UCSD-AML1 (cell line): ENCODE results near the gene STAG1.
"Not testable (repeated sequence)": the region's sequence is repeated elsewhere in the genome, so short reads cannot be mapped to it uniquely, and the experiment has no call there.

ENCODE experiments used
- DNase-seq: peaks from one replicate; lab custom pipeline; 2025; ENCODE audit not compliant: unreplicated experiment; lab: John Stamatoyannopoulos, UW

Gene STAG1

GRCh38 chr3:136708333-136708985, 43.7 kb downstream of the STAG1 start:
- DNase-seq, result no peak

- no peak for DNase-seq
Observed at GRCh38 chr3:136703429-136703828, 48.7 kb downstream of the STAG1 start.

GRCh38 chr3:136699271-136699828, 52.8 kb downstream of the STAG1 start:
- no peak for DNase-seq

- DNase-seq, result no peak
Observed at GRCh38 chr3:136698361-136698760, 53.8 kb downstream of the STAG1 start.

GRCh38 chr3:136696797-136697196, 55.4 kb downstream of the STAG1 start:
- no peak for DNase-seq

GRCh38 chr3:136694321-136694720, 57.9 kb downstream of the STAG1 start:
- no peak for DNase-seq

- no peak for DNase-seq
Observed at GRCh38 chr3:136690599-136690998, 61.6 kb downstream of the STAG1 start.

GRCh38 chr3:136685882-136686281, 66.3 kb downstream of the STAG1 start:
- no peak for DNase-seq

GRCh38 chr3:136682740-136683312, 69.4 kb downstream of the STAG1 start:
- DNase-seq, result no peak

- DNase-seq, result no peak
Observed at GRCh38 chr3:136678981-136679380, 73.2 kb downstream of the STAG1 start.

GRCh38 chr3:136676009-136676408, 76.2 kb downstream of the STAG1 start:
- DNase-seq, result no peak

GRCh38 chr3:136675150-136675858, 76.9 kb downstream of the STAG1 start:
- no peak for DNase-seq

- no peak for DNase-seq
Observed at GRCh38 chr3:136672457-136672856, 79.7 kb downstream of the STAG1 start.

- DNase-seq, result no peak
Observed at GRCh38 chr3:136671921-136672320, 80.3 kb downstream of the STAG1 start.

- DNase-seq, result no peak
Observed at GRCh38 chr3:136670166-136670565, 82.0 kb downstream of the STAG1 start.

GRCh38 chr3:136667081-136667480, 85.1 kb downstream of the STAG1 start:
- DNase-seq, result no peak

- DNase-seq, result not testable (repeated sequence)
Observed at GRCh38 chr3:136666301-136666700, 85.9 kb downstream of the STAG1 start.

- no peak for DNase-seq
Observed at GRCh38 chr3:136664771-136665170, 87.4 kb downstream of the STAG1 start.

- DNase-seq, result no peak
Observed at GRCh38 chr3:136661282-136661681, 90.9 kb downstream of the STAG1 start.

- DNase-seq, result no peak
Observed at GRCh38 chr3:136658946-136659682, 93.1 kb downstream of the STAG1 start.

GRCh38 chr3:136657526-136657925, 94.7 kb downstream of the STAG1 start:
- no peak for DNase-seq
